Ishikawa (cell line): ENCODE measurements around the gene TMEM270.

ENCODE experiments used
- CEBPB ChIP-seq: IDR thresholded peaks from 2 replicates; pipeline ENCODE4 v1.6.1; 2012
- CREB1 ChIP-seq: IDR thresholded peaks from 2 replicates; pipeline ENCODE4 v1.6.1; 2012; ENCODE audit warnings: low read depth
- EGR1 ChIP-seq: IDR thresholded peaks from 2 replicates; pipeline ENCODE4 v1.6.1; 2012
- EP300 ChIP-seq: IDR thresholded peaks from 2 replicates; pipeline ENCODE4 v1.6.1; 2012; ENCODE audit warnings: borderline replicate concordance
- FOXM1 ChIP-seq: IDR thresholded peaks from 2 replicates; pipeline ENCODE4 v1.6.1; 2012; ENCODE audit warnings: low read depth, borderline replicate concordance
- MAX ChIP-seq: IDR thresholded peaks from 2 replicates; pipeline ENCODE4 v1.6.1; 2012
- NFIC ChIP-seq: IDR thresholded peaks from 2 replicates; pipeline ENCODE4 v1.6.1; 2012
- RAD21 ChIP-seq: IDR thresholded peaks from 2 replicates; pipeline ENCODE4 v1.6.1; 2012; ENCODE audit warnings: low read depth
- REST ChIP-seq: IDR thresholded peaks from 2 replicates; pipeline ENCODE4 v1.6.1; 2012; ENCODE audit warnings: low read depth, mild to moderate bottlenecking
- TAF1 ChIP-seq: IDR thresholded peaks from 2 replicates; pipeline ENCODE4 v1.6.1; 2012; ENCODE audit warnings: low read depth, mild to moderate bottlenecking
- TCF12 ChIP-seq: IDR thresholded peaks from 2 replicates; pipeline ENCODE4 v1.6.1; 2012; ENCODE audit warnings: low read depth
- TEAD4 ChIP-seq: IDR thresholded peaks from 2 replicates; pipeline ENCODE4 v1.6.1; 2012
- USF1 ChIP-seq: IDR thresholded peaks from 2 replicates; pipeline ENCODE4 v1.6.1; 2012
- YY1 ChIP-seq: IDR thresholded peaks from 2 replicates; pipeline ENCODE4 v1.6.1; 2012; ENCODE audit warnings: low read depth
- ZBTB7A ChIP-seq: IDR thresholded peaks from 2 replicates; pipeline ENCODE4 v1.6.1; 2012; ENCODE audit warnings: low read depth

TMEM270 gene

GRCh38 chr7:73842067-73842976, 18.6 kb upstream of the TMEM270 start, which contains the start of gene METTL27:
Gene METTL27, minus strand, starts transcription at chr7:73842516. Its CDS starts 376 bp downstream, at chr7:73842140.
- TF ChIP-seq ZBTB7A, result peak; percentile 97
- TF ChIP-seq EGR1, result no peak
- peak; percentile 31; the same call in 1 of the 2 replicates for TF ChIP-seq TAF1

GRCh38 chr7:73844131-73844547, 16.8 kb upstream of the TMEM270 start:
- TF ChIP-seq MAX, result no peak
- no peak for TF ChIP-seq YY1
- TF ChIP-seq CEBPB, result no peak
- TF ChIP-seq EP300, result no peak

- no peak for TF ChIP-seq TAF1
- TF ChIP-seq YY1, result no peak
- no peak for TF ChIP-seq NFIC
- no peak for TF ChIP-seq REST
- TF ChIP-seq EP300, result no peak
- no peak for TF ChIP-seq TEAD4
- no peak for TF ChIP-seq ZBTB7A
- TF ChIP-seq TCF12, result no peak
- TF ChIP-seq CEBPB, result no peak
- TF ChIP-seq FOXM1, result no peak
- no peak for TF ChIP-seq USF1
- TF ChIP-seq MAX, result no peak
- TF ChIP-seq CREB1, result no peak
Observed at GRCh38 chr7:73844848-73845460, 16.0 kb upstream of the TMEM270 start.

GRCh38 chr7:73847941-73848723, 12.8 kb upstream of the TMEM270 start:
- TF ChIP-seq USF1 (no peak), REST (no peak), CEBPB (no peak), EGR1 (no peak), YY1 (no peak), FOXM1 (no peak), CREB1 (no peak), RAD21 (no peak), ZBTB7A (no peak), TCF12 (no peak), TAF1 (no peak), TEAD4 (no peak), MAX (no peak), EP300 (no peak), NFIC (no peak)

- TF ChIP-seq EGR1 (no peak), EP300 (peak; percentile 56), TEAD4 (peak; percentile 27; the same call in 1 of the 2 replicates), CREB1 (no peak), NFIC (no peak), MAX (peak; percentile 77; the same call in 1 of the 2 replicates), CEBPB (peak; percentile 34; the same call in 1 of the 2 replicates), TCF12 (no peak), YY1 (no peak)
Observed at GRCh38 chr7:73850781-73851207, 10.2 kb upstream of the TMEM270 start.
